Activated naive CD4-positive, alpha-beta T cell treated with anti-CD3 and anti-CD28 coated beads, Interleukin-2, amount 50 U/mL, for 24 hours (primary cell): Measurements from ENCODE around the gene UBL7.

Experiments
- H3K27ac Mint-ChIP-seq: one replicate; pipeline ENCODE4 v1.8.0; 2021; ENCODE audit warnings: mild to moderate bottlenecking, mixed read lengths
- H3K27me3 Mint-ChIP-seq: one replicate; pipeline ENCODE4 v1.8.0; 2021; ENCODE audit warnings: mixed read lengths
- H3K36me3 Mint-ChIP-seq: one replicate; pipeline ENCODE4 v1.8.0; 2021; ENCODE audit warnings: mixed read lengths
- H3K4me1 Mint-ChIP-seq: one replicate; pipeline ENCODE4 v1.8.0; 2021; ENCODE audit warnings: mixed read lengths
- H3K4me3 Mint-ChIP-seq: one replicate; pipeline ENCODE4 v1.8.0; 2021; ENCODE audit warnings: mild to moderate bottlenecking, mixed read lengths
- H3K9me3 Mint-ChIP-seq: one replicate; pipeline ENCODE4 v1.8.0; 2021; ENCODE audit warnings: mixed read lengths

The UBL7 gene

DNA sequence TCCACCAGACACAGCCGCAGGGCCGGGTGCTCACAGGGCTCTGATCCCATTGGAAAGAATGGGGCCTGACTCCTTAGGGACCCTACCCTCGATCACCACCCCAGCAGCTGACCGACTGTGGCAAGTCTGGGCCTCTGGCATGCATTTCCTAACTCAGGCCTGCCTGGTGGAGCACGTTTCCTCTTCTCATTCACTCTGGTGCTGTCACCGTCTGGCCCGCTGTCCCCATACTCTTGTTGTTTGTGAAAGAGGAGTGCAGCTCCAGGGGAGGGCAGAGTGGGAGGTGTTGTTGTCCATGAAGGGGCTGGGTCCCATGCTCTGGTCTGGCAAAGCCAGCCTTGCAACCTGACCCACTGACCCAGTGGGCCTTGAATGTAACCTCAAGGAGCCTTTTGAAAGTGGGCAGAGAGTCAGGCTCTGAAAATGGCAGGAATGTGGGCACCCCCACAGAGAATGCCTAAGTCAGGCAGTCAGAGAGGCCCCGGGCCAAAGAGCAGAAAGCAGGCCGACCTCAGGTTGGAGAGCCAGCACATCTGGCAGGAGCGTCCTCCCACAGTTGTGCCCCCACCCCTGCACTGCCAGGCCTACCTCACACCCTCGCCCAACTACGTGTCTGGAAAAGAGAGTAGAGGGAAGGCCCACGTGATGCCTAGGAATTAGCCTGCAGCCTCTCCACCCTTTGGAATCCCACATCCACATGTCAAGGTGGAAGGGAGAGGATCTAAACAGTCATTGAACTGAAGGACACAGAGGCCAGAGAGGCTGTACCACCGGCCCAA, 38.1 kb downstream of the UBL7 start:
- Mint-ChIP-seq H3K4me3 (no peak overlapping the region), H3K27ac (no peak overlapping the region), H3K9me3 (no peaks in the 10 kb centered on the region), H3K4me1 (peaks cover 38% of the 10 kb centered on the region), H3K27me3 (no peaks in the 10 kb centered on the region), H3K36me3 (peaks cover 8% of the 10 kb centered on the region)

DNA sequence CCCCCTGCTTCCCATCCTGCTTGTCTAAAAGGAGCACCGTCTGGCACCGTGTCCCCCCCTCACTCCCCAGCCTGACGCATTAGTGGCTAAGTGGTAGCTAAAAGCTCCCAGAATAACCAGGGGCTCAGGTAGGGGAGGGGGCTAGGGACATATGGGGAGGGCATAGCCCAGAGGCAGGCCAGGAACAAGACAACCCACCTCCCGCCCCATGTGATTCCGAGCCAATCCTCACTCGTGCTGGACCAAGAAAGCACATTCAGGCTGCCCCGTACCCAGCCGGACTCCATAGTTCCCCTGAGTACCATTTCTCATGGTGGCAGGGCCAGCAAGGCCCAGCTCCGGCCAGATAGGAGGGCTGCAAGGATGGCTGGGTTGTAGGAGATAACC, 38.7 kb downstream of the UBL7 start:
- H3K9me3 Mint-ChIP-seq = no peaks in the 10 kb centered on the region
- H3K4me1 Mint-ChIP-seq = peaks cover 33% of the 10 kb centered on the region
- no peak overlapping the region for H3K27ac Mint-ChIP-seq
- peaks cover 8% of the 10 kb centered on the region for H3K36me3 Mint-ChIP-seq
- no peak overlapping the region for H3K4me3 Mint-ChIP-seq
- H3K27me3 Mint-ChIP-seq = no peaks in the 10 kb centered on the region

DNA sequence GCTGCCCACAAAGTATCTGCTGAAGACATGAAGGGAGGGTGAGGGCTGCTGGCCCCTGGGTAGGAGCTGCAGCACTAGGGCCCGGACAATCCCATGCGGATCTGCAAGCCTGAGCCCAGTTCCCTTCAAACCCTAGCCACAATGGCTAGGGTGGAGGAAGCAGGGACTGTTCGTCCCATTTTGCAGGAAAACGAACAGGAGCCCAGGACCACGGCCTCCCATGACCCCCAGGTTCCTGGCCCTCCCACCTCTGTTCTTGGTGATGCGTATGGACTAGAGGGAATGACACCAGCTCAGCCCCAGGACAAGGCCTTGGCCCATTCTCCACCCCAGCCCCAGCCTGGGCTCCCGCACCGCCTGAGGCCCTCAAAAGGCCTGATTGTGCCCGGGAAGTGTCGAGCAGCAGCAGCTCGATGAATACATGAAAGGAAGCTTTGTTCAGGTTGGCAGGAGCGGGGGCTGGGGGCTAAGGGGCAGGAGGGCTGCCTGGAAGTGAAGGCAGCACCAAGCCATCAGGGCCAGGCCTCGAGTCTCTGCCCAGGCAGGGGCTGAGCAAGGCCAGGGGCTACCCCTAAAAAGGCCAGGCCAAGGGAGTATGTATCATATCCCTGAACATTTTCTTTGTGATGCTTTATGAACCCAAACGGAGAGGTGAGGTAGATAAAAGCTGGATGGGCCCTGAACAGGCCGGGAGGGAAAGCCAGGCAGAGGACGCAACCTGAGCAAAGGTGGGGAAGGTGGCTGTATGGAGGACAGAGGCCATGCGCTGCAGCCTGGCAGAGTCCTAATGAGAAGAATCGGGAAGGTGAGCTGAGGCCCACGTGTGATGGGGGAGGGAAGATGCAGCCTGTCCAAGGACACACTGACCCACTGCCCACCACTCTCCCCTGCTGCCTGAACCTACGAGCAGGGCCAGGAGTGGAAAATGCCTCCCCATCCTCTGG, 39.4 kb downstream of the UBL7 start:
- Mint-ChIP-seq H3K27me3 (no peaks in the 10 kb centered on the region), H3K27ac (no peak overlapping the region), H3K4me3 (no peak overlapping the region), H3K4me1 (peaks cover 30% of the 10 kb centered on the region), H3K9me3 (no peaks in the 10 kb centered on the region), H3K36me3 (peaks cover 10% of the 10 kb centered on the region)

DNA sequence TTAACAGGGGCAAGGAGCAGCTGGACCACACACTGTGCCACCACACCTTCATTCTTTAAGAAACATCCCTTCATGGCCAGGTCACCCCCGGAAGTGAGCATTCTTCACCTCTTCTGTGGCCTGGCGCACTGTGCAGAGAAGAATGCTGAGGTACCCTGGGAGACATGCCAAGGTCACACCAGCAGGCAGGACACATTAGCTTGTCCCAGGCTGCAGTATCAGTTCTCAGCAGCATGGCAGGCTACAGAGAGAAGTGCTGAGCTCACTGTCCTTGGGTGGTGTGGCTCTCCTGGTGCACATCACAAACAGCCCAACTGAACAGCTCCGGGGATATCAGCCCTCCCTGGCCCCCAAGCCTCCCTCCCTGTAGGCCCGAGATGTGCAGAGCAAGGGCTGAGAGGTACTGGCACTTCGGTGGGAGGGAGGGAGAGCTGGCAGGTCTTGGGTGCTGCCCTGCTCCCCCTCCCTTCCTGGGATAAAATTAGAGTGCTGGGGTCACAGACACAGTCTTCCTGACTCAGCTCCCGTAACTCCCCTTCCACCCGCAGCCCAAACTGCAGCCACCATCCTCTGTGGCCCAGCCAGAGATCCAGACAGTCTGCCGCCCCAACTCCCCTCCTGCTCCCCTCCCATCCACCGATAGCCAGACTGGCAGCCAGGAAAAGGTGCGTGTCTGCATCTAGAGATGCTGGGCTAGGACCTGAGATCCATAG, 40.6 kb downstream of the UBL7 start:
- Mint-ChIP-seq H3K9me3 (no peaks in the 10 kb centered on the region), H3K27me3 (no peaks in the 10 kb centered on the region), H3K4me3 (no peak overlapping the region), H3K27ac (peak overlapping the region; percentile 35), H3K4me1 (peaks cover 30% of the 10 kb centered on the region), H3K36me3 (peaks cover 15% of the 10 kb centered on the region)

DNA sequence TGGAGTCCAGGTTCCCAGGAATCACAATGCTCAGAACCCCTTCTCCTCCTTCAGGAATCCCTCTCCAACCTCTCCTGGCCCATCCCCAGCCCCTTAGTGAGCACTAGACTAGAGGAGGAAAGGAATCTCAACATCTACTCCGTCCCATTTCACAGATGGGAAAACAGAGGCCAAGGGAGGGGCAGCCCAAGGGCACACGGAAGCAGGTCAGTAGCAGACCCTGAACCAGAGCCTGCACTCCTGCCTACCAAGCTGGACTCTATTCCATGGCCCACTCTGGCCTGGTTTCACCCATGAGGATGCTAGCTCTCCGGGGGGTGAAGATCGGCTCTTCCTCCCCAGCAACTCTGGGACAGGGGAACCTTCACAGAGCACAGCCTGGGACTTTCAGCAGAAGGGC, 41.5 kb downstream of the UBL7 start:
- peak overlapping the region; percentile 84 for H3K27ac Mint-ChIP-seq
- peaks cover 14% of the 10 kb centered on the region for H3K36me3 Mint-ChIP-seq

DNA sequence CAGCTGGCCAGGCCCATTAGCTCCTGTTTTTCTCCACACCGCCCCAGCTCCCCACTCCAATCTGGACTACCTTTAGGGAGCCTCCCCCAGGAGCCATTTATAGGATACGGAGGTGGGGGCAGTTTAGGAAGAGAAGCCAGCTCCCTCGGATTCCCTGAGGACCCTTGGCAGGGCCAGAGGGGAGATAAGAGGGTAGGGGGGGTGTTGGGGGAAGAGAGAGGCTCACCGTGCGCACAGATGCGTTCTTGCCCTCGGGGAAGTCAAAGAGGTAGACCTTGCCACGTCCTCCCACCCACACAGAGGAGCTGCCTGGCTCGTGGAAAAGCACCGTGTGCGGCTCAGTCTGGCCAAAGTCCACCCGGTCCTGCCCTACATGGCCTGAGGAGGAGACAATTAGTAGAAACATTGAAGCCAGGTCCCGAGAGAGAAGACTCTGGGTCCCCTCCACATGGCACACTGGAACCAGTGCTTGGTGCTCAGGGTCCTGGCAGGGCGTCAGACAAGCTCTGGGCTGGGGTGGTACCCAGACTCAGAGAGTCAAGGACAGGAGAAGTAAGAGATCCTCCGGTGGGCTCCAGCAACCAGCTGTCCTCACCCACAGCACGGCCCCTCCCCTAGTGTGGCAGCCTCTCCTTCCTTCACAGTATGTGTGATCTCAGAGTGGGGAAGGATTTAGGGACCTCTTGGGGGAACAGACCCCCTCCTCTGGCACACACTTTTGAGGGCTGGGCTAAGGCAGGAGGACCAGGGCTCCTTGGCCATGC, 42.2 kb downstream of the UBL7 start:
- H3K27me3 Mint-ChIP-seq = no peaks in the 10 kb centered on the region
- peaks cover 15% of the 10 kb centered on the region for H3K36me3 Mint-ChIP-seq
- H3K9me3 Mint-ChIP-seq = no peaks in the 10 kb centered on the region
- no peak overlapping the region for H3K4me3 Mint-ChIP-seq
- peak overlapping the region; percentile 84 for H3K27ac Mint-ChIP-seq
- peaks cover 25% of the 10 kb centered on the region for H3K4me1 Mint-ChIP-seq

More for the DNA sequence above, 41.5 kb downstream of the UBL7 start:
- Mint-ChIP-seq H3K4me1 (peaks cover 26% of the 10 kb centered on the region), H3K4me3 (no peak overlapping the region), H3K9me3 (no peaks in the 10 kb centered on the region), H3K27me3 (no peaks in the 10 kb centered on the region)

DNA sequence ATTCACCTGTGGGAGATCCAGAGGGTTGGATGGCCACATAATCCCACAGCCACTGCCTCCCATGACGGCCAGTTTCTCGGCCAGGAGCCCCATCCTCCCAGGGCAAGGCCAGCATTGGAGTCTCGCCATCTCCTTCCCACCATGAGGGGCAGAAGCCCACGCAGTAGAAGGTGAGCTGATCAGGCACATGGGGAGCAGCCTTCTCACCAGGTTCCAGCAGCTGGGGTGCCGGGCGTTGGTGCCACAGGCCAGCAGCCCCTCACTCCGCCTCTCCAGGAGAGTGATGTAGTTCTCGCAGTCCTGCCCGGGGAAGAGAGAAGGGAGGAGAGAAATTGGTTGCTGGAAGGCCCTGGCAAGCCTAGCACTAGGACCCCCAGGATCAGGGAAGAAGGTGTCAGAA, 43.3 kb downstream of the UBL7 start:
- Mint-ChIP-seq H3K27ac (no peak overlapping the region), H3K9me3 (no peaks in the 10 kb centered on the region), H3K4me1 (peaks cover 23% of the 10 kb centered on the region), H3K27me3 (no peaks in the 10 kb centered on the region), H3K36me3 (peaks cover 18% of the 10 kb centered on the region), H3K4me3 (no peak overlapping the region)

DNA sequence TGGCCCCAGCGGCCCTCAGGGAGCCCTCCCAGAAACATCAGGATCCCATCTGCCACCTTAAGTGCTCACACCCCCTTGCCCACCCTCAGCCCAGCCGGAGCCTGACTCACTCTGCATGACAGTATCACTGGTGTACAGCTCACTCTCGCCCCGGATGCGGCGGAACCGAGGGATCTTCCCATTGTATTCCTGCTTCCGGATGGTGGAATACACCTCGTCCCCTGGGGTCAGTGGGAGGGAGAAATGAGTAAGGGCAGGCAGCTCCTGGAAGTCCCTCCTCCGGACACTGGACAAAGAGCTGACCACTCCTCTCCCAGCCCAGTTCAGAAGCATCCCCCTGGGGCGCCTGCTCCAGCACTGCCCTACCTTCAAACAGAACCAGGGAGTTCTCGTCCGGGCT, 43.7 kb downstream of the UBL7 start:
- peaks cover 18% of the 10 kb centered on the region for H3K36me3 Mint-ChIP-seq
- H3K27ac Mint-ChIP-seq = no peak overlapping the region
- no peaks in the 10 kb centered on the region for H3K27me3 Mint-ChIP-seq
- no peak overlapping the region for H3K4me3 Mint-ChIP-seq
- H3K9me3 Mint-ChIP-seq = no peaks in the 10 kb centered on the region
- peaks cover 23% of the 10 kb centered on the region for H3K4me1 Mint-ChIP-seq

DNA sequence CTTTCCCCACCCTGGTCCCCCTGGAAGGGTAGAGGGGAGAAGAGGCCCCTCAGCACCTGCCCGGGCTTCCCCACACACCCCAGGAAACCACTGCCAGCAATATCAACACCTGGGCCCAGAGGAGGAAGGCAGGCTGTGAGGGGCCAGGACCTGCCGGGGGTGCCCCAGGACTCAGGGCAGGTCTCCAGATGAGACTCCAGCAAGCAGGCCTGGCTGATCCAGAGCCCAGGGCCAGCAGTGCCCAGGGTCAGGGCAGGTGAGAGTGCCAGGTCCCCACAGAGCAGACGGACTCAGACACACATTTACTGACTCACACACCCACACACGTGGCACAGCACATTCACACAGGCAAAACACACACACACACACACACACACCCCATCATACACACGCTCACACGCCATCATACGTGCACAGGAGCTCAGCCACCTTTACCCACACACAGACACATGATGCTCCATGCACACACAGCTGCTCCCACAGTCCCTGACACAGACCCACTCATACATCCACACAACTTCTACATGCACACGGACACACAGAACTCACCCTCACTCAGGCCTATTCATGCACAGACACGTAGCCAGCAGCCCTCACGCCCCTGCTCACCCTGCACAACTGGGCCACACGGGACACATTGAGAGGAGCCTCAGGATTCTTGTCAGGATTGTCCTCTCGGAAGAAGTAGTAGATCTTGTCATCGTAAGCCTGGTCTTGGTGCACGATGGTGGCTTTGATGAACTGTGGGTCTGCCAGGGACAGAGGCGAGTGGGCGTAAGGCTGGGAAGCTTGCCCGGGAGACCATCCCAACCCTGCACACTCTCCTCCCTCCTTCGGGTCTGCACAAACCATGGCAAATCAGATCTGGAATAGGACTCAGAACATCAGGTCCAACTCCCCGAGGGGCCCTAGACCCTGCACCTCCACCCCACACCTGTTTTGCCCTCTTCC, 44.7 kb downstream of the UBL7 start:
- Mint-ChIP-seq H3K27ac (peak overlapping the region; percentile 56), H3K4me3 (no peak overlapping the region), H3K36me3 (peaks cover 21% of the 10 kb centered on the region), H3K9me3 (no peaks in the 10 kb centered on the region), H3K4me1 (peaks cover 23% of the 10 kb centered on the region), H3K27me3 (no peaks in the 10 kb centered on the region)

DNA sequence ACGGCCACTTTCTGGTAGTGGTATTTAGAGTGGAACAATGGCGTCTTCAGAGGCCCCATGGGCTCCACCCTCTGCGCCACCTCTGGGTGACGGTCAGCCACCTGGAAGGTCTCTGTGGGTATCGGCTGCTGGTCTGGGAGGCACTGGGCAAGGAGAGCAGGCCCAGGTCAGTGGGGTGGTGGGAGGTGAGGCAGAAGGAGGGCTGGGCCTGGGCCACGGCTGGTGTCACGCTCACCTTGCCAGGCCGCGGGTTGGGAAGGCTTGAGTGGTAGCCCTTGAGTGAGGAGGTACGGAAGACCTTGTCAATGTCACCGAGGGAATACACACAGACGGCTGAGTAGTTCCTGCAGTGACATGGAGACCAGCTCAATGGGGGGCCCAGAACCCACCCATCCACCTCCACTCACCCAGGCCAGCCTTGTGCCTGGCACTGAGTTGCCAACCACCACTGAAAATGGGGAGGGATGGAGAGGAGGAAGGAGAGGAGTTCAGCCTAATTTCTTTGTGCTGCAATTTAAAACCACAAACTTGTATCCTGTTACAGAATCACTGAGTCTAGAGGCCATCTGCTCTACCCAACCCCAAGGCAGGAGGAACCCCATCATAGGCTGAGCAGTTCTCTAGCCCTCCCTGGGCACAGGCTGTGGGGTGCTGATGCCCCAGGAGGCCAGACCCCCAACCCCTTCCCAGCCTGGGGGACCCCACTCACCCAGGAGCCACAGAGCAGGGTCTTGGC, 46.2 kb downstream of the UBL7 start:
- Mint-ChIP-seq H3K9me3 (no peaks in the 10 kb centered on the region), H3K27me3 (no peaks in the 10 kb centered on the region), H3K4me3 (no peak overlapping the region), H3K27ac (no peak overlapping the region), H3K4me1 (peaks cover 17% of the 10 kb centered on the region), H3K36me3 (peaks cover 22% of the 10 kb centered on the region)

DNA sequence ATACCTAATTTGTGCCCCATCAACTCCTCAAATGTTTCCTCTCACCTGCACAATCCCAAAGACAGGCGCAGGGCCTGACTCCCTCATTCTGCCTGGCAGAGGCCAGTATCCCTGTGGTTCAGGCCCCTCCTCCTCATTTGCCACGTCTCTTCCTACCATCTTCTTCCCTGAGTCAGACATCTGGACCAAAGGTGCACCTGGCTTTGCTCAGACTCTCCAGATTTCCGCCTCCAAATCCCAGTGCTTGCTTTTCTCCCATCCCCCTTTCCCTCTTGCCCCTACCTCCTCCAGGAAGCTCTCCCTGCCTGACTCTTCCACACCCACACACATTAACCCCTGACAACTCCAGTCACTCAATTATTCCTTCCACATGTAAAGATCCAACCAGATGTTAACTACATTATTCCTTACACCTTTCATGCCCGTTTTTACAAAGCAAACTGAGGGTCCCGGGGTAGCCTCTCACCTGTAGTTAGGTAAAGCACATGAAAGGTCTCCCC, 46.8 kb downstream of the UBL7 start:
- Mint-ChIP-seq H3K36me3 (peaks cover 22% of the 10 kb centered on the region), H3K27me3 (no peaks in the 10 kb centered on the region), H3K4me3 (no peak overlapping the region), H3K9me3 (no peaks in the 10 kb centered on the region), H3K4me1 (peaks cover 17% of the 10 kb centered on the region), H3K27ac (no peak overlapping the region)

DNA sequence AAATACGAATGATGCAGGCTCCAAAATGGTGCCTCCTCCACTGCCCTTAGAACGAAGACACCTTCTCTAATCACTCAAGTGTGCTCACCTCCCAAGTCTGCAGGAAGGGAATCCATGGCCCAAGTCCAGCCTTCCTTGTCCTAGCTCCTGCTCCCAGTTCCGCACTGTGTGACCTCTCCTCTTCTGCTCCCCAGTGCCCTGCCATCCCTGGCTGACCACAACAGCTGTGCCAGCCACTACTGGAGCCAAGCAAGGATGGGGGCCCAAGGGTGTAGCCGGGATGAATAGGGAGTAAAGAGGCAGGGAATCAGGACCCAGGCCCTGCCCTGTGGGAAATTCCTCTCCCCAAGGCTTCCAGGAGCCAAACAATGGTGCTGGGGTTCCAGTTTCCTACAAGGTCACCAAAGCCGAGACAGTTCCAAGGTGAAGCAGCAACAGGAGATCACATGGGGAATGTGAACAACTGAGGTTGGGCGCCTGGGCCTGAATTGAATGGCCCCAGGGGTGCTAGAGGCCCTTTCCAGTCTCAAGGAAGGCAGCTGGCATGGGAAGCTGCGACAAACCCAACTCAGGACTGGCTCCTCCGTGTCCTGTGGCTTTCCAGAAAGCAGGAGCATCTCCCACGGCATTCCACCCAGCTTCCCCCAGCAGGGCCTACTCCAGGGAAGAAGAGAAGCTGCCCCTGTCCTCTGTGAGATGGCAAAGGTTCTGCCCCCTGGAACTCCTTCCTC, 47.4 kb downstream of the UBL7 start:
- no peak overlapping the region for H3K27ac Mint-ChIP-seq
- H3K36me3 Mint-ChIP-seq = peaks cover 20% of the 10 kb centered on the region
- H3K9me3 Mint-ChIP-seq = no peaks in the 10 kb centered on the region
- peaks cover 18% of the 10 kb centered on the region for H3K4me1 Mint-ChIP-seq
- H3K27me3 Mint-ChIP-seq = no peaks in the 10 kb centered on the region
- H3K4me3 Mint-ChIP-seq = no peak overlapping the region

DNA sequence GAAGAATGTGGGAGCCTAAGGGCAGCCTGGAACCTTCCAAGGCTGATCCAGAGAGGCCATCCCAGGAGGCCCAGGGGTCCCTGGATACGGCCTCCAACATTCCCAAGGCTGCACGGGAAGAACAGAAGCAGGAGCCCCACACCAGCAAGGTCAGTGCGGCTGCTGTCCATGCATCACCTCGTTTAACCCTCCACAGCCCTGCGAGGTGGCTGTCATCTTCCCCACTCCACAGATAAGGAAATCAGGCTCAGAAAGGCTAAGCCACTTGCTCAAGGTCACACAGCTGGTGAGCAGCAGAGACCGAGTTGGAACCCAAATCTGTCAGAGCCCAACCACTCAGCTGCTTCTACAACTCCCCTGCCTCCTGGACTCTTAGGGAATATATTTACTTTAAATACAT, 48.8 kb downstream of the UBL7 start:
- no peak overlapping the region for H3K27ac Mint-ChIP-seq
- no peaks in the 10 kb centered on the region for H3K27me3 Mint-ChIP-seq
- peaks cover 20% of the 10 kb centered on the region for H3K36me3 Mint-ChIP-seq
- peaks cover 21% of the 10 kb centered on the region for H3K4me1 Mint-ChIP-seq
- H3K9me3 Mint-ChIP-seq = no peaks in the 10 kb centered on the region
- no peak overlapping the region for H3K4me3 Mint-ChIP-seq
